T-helper 22 cell (primary cell): ENCODE results near the gene CSDE1.

Source experiments
- DNase-seq: peaks from one replicate; pipeline ENCODE4 v3.0.0-alpha.2; 2020; ENCODE audit warnings: low read depth

The CSDE1 gene

DNA sequence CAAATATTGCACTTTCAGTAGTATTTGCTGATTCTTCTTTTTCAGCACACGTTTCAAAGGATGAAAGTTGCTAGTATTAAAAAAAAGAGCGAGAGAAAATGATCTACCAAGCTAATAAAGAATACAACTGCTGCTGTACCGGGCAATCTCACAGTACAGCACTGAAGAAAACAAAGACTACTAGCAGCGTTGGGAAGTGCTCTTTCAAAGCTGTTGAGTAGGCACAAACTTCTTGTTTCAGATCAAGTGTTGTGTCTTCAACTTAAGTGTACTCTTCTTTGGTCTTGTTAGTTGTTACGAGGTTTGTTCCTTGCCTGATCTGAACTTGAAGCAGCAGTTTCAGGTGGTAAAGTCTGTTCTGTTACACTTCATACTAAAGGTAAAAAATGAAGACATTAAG, 7.9 kb downstream of the CSDE1 start:
- DNase-seq: no peak

DNA sequence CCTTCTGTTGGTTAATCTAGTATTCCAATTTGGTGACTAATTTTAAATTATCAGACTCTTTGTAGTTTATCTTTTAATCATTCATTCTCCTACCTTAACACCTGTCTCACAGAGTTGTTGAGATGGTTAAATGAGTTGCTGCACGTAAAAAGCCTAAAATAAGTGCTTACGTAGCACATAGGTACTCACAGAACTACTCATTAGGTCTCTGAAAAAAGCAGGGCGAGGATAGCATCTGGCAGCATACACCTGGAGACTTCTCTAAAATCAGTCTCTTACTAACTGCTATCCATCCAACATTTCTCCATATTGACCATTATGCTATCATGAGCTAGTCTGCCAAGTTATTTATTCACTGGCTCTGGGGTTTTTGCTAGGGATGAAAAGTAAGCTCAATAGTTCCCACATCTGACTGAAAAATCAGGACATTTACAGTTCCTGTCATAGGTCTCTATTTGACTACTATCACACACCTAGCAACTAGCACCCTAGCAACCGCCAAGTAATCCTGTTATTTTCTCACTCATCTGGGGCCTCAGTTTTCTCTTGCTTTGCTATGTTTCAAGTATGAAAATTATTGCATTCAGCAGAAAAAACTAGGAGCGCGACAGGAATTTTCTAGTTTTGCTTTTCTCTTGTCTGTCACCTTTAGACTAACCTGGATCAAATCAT, 11.2 kb downstream of the CSDE1 start:
- no peak for DNase-seq

DNA sequence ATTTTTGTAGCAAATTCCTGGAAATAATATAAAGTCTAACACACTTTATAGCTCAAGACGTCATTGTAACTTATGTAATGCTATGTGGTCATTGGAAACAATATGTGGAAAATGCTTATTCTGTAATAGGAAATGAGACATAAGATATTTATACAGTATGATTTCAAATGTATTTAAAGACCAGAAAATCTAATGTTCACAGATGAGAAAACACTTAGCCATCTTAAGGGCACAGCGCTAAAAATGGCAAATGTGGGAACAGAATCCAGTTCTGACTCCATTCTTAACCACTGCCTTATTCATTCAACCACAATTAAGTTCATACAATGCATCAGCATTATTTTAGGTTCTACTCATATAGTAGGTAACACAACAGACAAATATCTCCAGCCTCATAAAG, 12.5 kb downstream of the CSDE1 start:
- DNase-seq: no peak

DNA sequence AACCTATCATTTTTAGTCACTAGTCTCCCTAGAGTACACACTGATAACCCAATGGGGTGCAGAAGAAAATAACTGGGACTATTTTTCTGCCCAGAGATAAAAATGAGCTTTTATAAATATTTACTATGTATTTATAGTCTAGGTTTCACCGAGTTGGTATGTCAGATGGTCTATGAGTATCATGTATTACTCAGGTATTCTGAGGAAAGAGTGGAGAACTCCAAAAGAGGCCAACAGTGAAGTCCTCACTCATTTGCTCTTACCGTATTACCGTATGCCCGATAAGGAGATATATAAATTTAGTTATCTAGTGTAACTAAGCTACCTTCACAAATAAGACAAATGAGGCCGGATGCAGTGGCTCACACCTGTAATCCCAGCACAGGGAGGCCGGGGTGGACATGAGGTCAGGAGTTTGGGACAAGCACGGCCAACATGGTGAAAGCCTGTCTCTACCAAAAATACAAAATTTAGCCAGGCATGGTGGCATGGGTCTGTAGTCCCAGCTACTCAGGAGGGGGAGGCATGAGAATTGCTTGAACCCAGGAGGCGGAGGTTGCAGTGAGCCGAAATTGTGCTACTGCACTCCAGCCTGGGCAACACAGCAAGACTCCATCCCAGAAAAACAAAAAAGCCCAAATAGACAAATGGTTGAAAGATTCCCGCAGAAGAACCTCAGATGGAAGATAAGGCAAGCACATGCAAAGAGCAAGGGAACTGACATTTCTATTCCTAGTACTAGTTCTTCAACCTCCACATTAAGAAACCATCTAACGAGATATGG, 15.6 kb downstream of the CSDE1 start:
- no peak for DNase-seq

DNA sequence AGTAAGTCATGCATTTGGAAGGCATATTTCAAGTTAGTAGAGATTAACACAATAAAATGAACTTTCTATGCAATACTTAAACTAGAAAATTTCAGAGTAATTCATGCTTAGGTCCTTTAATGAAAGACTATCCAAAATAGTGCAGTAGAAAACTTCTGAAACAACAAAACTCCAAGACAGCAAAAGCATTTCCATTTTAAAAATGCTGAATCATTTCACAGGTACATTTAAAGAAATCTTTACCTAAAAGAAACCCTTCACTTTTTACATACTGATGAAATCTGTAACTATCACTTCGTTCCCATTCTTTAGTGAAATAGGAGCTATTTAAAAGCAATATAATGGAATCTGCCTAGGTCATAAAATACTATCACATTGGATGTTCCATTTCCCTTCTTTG, 17.5 kb downstream of the CSDE1 start:
- DNase-seq: no peak

DNA sequence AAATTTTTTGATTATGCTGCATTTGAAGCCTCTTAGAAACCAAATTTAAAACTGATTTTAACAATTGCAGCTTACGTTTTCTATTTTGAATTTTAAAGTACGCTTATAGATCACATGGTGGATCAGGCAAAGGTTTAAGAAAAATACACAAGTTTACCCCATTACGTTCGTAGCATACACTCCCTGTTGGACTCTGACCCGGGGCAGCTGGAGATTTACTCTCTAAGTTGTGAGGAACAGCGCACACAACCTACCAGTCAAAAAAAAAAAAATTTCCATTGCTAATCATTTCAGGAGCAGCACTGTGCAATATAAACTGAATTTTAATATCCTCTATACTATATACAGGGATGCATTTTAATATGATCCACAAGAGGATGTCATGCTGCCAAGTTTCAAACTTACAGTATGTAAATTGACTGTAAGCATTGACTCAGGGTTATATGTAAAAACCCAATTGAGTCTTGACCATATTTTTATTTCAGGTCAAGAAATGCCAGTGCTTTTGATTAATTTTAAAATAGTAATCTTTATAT, 20.4 kb downstream of the CSDE1 start:
- DNase-seq: no peak

DNA sequence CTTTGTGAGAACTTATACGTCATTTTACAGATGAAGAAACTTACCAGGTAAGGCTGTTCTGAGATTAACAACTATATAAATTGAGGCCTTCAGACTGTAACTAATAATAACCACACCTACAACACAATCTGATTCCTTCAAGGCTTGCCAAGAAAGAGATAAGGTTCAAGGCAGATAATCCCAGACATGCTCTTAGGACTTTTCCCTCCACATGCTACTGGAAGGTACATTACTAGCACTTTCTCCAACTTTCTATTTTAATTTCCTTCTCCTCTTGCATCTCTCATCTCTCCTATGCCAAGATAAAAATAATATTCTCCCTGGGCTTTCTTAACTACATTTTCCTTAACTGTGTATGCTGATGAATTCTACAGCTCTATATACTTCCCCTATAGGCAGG, 22.3 kb downstream of the CSDE1 start:
- no peak for DNase-seq

DNA sequence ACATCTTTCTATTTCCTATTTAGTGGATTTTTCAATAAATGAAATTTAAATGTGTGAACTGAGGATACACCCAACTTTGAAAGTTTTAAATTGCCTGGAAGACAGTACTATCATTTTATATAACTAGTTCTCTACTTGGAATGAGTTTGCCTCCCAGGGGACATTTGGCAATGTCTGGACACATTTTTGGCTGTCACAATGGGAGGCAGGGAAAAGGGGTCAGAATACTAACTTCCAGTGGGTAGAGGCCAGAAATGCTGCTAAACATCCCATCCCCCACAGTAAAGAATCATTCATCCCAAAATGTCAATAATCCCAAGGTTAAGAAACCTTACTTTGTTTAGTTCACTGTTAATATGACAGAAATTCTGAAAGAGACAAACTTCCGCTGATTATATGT, 28.0 kb downstream of the CSDE1 start:
- no peak for DNase-seq

DNA sequence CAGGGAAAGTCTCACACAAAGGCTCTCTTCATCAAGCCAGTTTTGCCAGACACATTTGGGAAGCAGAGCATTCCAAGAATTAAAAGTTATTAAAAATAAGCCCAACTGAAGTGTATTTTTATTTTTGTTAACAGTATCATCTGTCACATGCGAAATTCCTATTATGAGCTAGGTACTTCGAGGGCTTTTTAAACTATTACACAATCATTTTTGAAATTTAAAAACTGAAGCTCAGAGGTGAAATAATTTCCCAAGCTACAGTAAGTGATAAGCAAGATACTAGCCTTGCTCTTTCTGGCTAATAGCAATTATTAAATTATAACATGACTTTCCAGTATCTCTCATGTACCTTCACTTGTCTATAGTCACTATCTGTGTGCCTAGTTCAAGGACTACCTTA, 29.2 kb downstream of the CSDE1 start:
- no peak for DNase-seq

DNA sequence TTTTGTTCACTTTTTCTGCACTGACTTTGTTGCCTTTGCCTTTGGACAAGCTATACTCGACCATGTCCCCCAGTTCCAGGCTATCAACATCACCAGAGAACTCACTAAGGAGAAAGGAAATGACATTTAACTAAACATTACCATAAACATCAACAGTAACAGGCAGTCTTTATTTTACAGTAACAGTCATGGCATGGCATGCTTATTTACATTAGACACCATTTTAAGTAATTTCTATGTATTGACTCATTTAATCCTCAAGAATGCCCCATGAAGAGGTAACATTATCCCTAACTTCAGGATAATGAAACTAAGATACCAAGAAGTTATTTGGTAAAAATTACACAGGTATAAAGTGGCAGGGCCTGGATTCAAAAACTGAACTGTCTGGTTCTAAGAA, 32.6 kb downstream of the CSDE1 start:
- no peak for DNase-seq

DNA sequence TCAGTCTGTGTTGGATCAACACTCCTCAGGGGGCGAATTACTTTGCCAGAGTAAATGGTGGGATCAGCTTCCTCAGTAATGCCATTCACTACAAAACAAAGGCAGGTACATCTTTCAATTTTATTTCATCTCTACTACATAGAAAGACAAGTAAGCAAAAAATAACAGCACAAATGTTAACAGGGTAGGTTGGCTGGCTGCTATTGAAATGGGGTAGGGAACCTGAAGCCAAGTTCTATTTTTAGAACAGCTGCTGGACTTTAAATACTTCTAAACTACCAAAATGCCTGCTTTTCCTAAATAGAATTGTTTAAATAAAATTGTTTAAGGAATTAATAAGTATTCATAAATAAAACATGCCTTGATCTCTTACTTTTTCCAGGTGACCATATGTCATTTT, 33.9 kb downstream of the CSDE1 start:
- no peak for DNase-seq

DNA sequence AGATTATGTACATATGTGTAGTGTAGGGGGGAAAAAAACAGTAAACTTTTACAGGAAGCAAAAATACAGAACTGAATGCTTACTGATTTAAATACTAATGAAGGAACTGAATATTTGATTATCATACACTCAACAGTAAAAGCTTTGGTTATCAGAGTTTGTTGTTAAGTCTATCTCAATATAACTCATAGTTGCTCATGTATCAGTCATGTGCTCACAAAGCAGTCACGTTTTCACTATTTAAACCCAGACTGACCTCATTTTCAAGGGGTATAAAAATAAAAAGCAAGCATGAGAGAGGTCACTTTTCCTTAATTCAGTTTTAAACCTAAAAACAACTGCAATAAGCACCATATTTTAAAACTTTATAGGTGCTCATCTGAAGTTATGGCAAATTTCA, 34.3 kb downstream of the CSDE1 start:
- DNase-seq: no peak

DNA sequence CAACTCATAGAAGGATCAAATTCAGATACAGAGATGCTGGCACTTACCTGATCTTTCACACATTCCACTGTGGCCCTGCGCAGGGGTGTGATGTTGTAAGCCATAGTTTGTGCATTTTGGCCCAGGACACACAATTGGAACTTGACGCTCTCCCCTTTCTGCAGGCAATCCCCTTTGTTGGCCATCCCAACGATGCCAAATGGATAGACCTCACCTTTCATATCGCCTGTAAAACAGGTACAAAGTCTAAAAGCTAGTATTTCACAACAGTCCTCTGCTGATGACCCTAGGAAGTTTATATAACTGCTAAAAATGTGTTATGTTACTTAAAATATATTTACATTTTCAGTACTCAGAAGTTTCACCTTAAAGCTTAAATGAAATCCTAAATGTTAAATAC, 37.3 kb downstream of the CSDE1 start:
- DNase-seq: no peak

DNA sequence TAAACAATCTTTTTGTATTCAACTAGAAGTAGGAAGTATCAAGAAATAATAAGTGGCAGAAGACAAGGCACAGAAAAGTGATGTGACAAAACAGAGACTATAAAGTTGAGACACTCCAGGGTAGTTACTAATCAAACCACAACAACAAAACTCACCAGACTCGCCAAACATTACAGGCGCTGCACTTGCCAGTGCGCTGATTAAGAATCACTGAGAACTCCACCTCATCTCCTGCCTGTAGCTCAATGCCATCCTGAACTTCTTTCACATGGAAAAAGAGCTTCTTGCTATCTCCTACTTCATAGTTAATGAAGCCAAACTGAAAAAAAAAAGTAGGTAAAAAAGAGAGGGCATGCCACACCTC, 38.4 kb downstream of the CSDE1 start:
- no peak for DNase-seq

DNA sequence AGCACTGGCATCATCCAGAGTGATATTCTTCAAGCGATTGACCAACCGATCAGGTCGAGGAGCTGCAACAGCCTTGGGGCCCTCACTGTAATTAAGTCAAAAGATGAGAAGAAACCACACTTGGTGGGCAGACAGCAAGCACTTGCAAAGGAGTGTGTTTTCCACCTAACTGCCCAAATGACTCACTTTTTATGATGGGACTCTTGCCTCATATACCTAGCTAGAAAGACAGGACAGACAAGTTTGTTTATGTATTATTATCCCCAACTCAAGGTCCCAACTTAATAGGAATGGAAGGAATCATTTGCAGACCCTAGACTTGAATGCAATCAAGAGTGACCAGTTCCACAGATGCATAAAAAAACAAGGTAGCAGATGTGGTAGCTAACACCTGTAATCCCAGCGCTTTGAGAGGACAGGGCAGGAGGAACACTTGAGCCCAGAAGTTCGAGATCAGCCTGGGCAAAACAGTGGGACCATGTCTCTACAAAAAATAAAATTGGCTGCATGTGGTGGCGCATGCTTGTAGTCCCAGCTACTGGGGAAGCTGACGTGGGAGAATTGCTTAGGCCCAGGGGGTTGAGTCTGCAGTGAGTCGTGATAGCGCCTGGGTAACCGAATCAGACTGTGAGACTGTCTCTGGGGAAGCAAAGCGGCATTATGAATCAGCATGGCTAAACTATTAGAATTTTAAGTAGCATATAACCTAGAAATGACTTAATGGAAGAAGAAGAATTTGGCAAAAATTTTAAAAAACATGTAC, 38.9 kb downstream of the CSDE1 start:
- no peak for DNase-seq

DNA sequence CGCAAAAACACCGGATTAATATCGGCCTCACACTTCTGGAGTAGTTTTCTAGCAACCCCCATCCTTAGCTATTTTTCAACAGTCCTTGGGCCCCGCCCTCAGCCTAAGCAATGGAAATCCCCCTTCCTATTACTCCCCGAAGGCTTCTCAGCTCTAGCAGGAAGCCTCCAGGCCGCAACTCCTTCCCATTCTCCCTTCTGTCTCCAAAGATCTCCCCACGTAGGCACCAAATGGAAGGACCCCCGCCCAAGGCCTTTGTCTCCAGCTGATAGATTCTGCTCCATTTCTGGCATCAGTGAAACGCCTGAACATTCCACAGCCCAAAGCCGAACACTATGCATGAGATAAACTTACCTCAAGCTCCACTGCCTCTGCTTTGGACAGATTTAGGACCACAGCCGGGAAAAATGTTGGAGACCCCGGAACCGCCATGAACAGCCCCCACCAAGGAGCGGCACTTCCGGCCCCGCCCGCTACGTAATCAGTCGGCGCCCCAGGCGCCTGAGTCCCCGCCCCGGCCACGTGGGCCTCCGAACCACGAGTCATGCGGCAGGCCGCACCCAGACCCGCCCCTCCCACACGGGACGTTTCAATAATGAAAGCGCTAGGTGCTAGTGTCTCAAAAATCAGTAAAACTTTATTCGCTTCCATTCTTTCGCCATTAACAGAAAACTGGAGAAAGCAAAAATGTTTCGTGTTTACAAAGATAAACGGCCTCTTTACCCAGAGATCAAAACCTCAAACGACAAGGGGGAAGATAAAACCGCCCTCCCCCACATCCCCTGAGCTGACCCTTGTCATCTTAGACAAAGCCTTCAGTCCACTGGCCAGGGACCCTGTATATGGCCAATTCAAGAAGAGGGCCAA, 41.2 kb downstream of the CSDE1 start, which contains the start of gene NRAS:
NRAS (minus strand) TSS at position 468 of the 867 bp plus-strand sequence. CDS start 611 bp downstream, outside the sequence.
- peak; percentile 90 for DNase-seq

DNA sequence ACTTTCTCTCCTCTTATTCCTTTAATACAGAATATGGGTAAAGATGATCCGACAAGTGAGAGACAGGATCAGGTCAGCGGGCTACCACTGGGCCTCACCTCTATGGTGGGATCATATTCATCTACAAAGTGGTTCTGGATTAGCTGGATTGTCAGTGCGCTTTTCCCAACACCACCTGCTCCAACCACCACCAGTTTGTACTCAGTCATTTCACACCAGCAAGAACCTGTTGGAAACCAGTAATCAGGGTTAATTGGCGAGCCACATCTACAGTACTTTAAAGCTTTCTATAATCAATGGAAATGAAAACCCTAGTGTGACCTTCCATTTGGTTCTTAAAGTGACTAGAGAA, 41.9 kb downstream of the CSDE1 start:
- no peak for DNase-seq

DNA sequence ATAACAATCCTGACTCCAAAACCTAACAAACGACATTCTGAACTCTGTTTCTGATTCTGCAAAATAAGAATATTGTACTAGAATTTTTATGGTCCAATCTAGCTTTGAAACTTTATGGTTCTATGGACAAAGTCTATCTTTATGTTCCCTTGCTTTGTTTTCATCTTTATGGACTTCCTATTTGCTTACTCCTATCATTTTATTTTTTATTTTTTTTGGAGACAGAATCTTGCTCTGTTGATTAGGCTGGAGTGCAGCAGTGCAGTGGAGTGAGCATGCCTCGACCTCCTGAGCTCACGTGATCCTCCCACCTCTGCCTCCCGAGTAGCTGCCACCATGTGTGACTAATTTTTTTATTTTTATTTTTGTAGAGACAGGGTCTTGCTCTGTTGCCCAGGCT, 44.8 kb downstream of the CSDE1 start:
- DNase-seq: no peak

DNA sequence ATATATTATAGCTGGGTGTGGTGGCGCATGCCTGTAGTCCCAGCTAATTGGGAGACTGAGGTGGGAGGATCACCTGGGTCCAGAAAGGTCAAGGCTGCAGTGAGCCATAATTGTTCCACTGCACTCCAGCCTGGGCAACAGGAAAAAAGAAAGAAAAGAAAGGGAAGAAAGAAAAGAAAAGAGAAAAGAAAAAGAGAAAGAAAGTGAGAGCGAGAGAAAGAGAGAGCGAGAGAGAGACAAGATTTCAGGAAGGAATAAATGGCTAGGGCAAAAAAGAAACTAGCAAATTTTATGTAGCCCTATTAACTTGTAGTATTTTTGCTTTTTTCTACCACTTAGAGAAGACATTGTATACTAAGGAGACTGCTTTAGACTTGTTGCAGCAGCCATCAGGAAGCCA, 47.4 kb downstream of the CSDE1 start:
- no peak for DNase-seq

DNA sequence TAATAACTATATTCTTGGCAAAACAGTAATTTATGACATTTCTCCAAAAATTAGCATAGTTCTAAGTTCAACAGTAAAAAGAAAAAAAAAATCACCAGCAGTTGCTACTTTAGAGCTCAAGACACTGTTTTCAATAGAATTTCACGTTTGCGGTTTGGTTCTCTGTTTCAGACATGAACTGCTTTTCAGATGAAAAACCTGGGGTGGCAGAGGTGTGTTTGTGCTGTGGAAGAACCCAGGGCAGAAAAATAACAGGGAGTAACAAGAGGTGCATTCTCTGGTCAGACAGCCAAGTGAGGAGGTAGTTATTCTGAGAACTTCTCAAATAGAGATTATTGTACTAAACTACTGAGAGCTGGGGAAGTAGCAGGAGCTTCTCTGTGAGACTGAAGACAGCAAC, 50.2 kb downstream of the CSDE1 start:
- DNase-seq: no peak

DNA sequence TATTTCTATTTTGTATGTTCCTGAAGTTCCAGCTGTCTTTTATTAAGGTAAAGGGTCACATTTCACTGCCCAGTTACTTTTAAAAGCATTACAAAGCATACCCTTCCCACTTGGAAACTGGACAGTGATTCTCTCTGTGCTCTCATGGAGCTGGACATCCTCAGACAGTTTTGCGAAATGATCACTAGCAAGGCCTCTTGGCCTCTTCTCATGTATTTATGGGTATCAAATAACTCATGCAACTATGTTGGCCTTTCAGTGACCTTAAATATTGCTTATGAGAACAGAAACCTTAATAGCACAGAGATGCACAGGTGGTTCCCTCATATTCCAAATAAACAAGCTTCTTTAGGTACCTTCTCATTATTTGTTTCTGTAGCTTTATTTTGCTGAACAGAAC, 54.5 kb downstream of the CSDE1 start:
- no peak for DNase-seq

DNA sequence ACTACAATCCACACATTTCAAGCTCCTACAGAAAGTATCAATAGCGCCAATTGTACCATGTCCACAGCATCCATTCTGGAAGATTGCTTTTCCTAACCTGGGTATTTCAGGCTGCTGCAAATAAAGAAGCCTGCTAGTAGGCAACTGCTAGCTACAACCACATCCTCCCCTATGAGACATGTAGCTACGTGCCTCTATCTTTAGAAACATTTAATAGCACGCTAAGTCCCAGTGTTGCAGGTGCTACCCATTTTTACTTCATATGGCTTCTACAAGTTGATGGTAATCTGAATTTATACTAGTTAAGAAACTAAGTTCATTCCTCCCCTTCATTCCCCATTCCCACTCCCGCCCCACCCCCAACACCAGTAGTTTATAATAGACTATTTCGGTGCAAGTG, 55.0 kb downstream of the CSDE1 start:
- DNase-seq: no peak
